HFF-Myc (cell line): ENCODE measurements around the gene HIBCH.
"Not testable (repeated sequence)": the region's sequence is repeated elsewhere in the genome, so short reads cannot be mapped to it uniquely, and the experiment has no call there.

ENCODE experiments used
- DNase-seq: peaks from one replicate; pipeline ENCODE4 v3.0.0-alpha.2; 2011; ENCODE audit warnings: low read depth; ENCODE audit errors: extremely low read depth
- H3K4me3 ChIP-seq: replicated peaks from 2 replicates; pipeline ENCODE4 v1.5.1; 2011; ENCODE audit warnings: low read depth, mild to moderate bottlenecking, control low read depth, low read length
- CTCF ChIP-seq: IDR thresholded peaks from 2 replicates; pipeline ENCODE4 v1.5.1; 2012; ENCODE audit warnings: mild to moderate bottlenecking, low read depth, low read length, control low read depth; ENCODE audit errors: missing control alignments

The HIBCH gene

GRCh38 chr2:190323406-190323805 lies 3.8 kb upstream of the HIBCH start:
- no peak for DNase-seq
- no peak overlapping the region for H3K4me3 ChIP-seq
- TF ChIP-seq CTCF = no peak

DNA sequence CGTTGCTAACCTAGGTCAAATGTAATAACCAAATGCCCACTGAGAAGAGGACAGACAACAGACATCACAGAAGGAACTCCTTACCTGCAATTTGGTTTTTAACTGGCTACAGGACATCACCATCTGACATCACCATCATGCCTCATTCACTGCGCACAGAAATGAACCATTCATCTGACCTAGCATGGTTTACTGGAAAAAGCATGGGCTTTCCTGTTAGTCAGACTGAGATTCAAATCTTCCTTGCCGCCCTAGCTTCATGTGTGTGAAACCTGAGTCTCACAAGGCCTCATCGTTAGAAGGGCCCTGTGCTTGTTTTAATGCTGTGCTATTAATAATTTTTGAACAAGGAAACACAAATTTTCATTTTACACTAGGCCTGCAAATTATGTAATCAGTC lies 1.1 kb upstream of the HIBCH start:
- no peak overlapping the region for H3K4me3 ChIP-seq

GRCh38 chr2:190318931-190319554 lies 583 bp downstream of the HIBCH start:
- TF ChIP-seq CTCF = no peak
- DNase-seq = no peak
- peak overlapping the region; percentile 60 for H3K4me3 ChIP-seq

More for the DNA sequence above, 1.1 kb upstream of the HIBCH start:
- no peak for DNase-seq
- TF ChIP-seq CTCF = no peak

GRCh38 chr2:190318514-190318913 lies 1.1 kb downstream of the HIBCH start:
- TF ChIP-seq CTCF = no peak
- DNase-seq = no peak

GRCh38 chr2:190315273-190315672 lies 4.4 kb downstream of the HIBCH start:
- no peak overlapping the region for H3K4me3 ChIP-seq
- DNase-seq = no peak
- no peak for TF ChIP-seq CTCF

More at GRCh38 chr2:190318514-190318913, 1.1 kb downstream of the HIBCH start:
- H3K4me3 ChIP-seq = peak overlapping the region; percentile 60

DNA sequence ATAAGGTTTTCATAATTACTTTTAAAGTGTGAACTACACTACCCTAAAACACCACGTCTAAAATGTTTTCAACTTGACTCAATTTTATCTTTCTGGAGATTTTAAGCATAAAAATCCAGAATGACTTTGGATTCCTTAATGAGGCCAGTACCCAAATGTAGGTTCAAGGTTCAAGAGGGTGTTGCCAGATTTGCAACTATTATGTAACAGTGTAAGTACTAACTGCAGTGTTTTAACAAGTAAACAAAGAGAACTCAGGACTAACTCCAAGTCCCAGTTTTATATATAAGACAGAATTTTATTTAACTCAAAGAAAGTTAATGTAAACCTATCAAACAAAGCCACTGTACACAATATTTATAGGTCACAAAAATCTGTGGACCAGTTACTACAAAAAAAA lies 5.7 kb downstream of the HIBCH start:
- TF ChIP-seq CTCF = no peak
- DNase-seq = no peak
- H3K4me3 ChIP-seq = no peak overlapping the region

DNA sequence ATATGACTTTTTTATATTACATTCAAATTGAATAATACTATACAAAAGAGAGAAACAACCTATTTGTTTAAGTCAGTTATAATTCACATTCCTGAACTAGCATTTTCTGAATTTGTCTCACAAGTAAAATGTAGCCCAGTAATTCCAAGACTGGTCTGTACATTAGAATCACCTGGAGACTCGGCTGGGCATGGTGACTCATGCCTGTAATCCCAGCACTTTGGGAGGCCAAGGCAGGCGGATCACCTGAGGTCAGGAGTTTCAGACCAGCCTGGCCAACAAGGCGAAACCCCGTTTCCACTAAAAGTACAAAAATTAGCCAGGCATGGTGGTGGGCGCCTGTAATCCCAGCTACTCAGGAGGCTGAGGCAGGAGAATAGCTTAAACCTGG lies 7.0 kb downstream of the HIBCH start:
- H3K4me3 ChIP-seq = not testable (repeated sequence)

More for the DNA sequence above, 7.0 kb downstream of the HIBCH start:
- not testable (repeated sequence) for DNase-seq
